ENCODE measurements around the gene APBA3. TPM values are rescaled to one million over a fixed set of nuclear protein-coding genes. Genes with fewer than 3 reads are reported as not detected.

Gene APBA3
- total RNA-seq, 1 donor from 2014 or later = 24.7 TPM

GRCh38 chr19:3751236-3751635 lies 10.3 kb downstream of the APBA3 start:
- no peak for DNase-seq (ENCODE audit: extremely low spot score, unreplicated experiment)
- Mint-ChIP-seq H3K36me3 (ENCODE audit: unreplicated experiment) (peaks cover 9% of the 10 kb centered on the region), H3K9me3 (ENCODE audit: unreplicated experiment) (no peaks in the 10 kb centered on the region)

GRCh38 chr19:3750211-3750610 lies 11.3 kb downstream of the APBA3 start:
- H3K4me3 Mint-ChIP-seq (ENCODE audit: unreplicated experiment) = no peak overlapping the region
- no peak for TF ChIP-seq CTCF (IDR thresholded peaks at IDR 0.05)
- H3K27me3 Mint-ChIP-seq (ENCODE audit: unreplicated experiment) = no peaks in the 10 kb centered on the region
- no peak overlapping the region for H3K27ac Mint-ChIP-seq (ENCODE audit: unreplicated experiment)
- H3K9me3 Mint-ChIP-seq (ENCODE audit: unreplicated experiment) = no peaks in the 10 kb centered on the region
- H3K36me3 Mint-ChIP-seq (ENCODE audit: unreplicated experiment) = peaks cover 9% of the 10 kb centered on the region
- H3K4me1 Mint-ChIP-seq (ENCODE audit: unreplicated experiment) = no peaks in the 10 kb centered on the region
- no peak for DNase-seq (ENCODE audit: extremely low spot score, unreplicated experiment)

More at GRCh38 chr19:3751236-3751635, 10.3 kb downstream of the APBA3 start:
- Mint-ChIP-seq H3K27ac (ENCODE audit: unreplicated experiment) (no peak overlapping the region), H3K27me3 (ENCODE audit: unreplicated experiment) (no peaks in the 10 kb centered on the region), H3K4me1 (ENCODE audit: unreplicated experiment) (no peaks in the 10 kb centered on the region), H3K4me3 (ENCODE audit: unreplicated experiment) (no peak overlapping the region)
- no peak for TF ChIP-seq CTCF (IDR thresholded peaks at IDR 0.05)

- H3K36me3 Mint-ChIP-seq (ENCODE audit: unreplicated experiment) = peaks cover 6% of the 10 kb centered on the region
- no peaks in the 10 kb centered on the region for H3K27me3 Mint-ChIP-seq (ENCODE audit: unreplicated experiment)
- no peak overlapping the region for H3K27ac Mint-ChIP-seq (ENCODE audit: unreplicated experiment)
- no peak for TF ChIP-seq CTCF (IDR thresholded peaks at IDR 0.05)
- H3K9me3 Mint-ChIP-seq (ENCODE audit: unreplicated experiment) = no peaks in the 10 kb centered on the region
- no peak for DNase-seq (ENCODE audit: extremely low spot score, unreplicated experiment)
- H3K4me1 Mint-ChIP-seq (ENCODE audit: unreplicated experiment) = no peaks in the 10 kb centered on the region
- no peak overlapping the region for H3K4me3 Mint-ChIP-seq (ENCODE audit: unreplicated experiment)
Observed at GRCh38 chr19:3748965-3749364, 12.5 kb downstream of the APBA3 start.

GRCh38 chr19:3746371-3747056 lies 15.0 kb downstream of the APBA3 start:
- Mint-ChIP-seq H3K4me3 (ENCODE audit: unreplicated experiment) (no peak overlapping the region), H3K27me3 (ENCODE audit: unreplicated experiment) (no peaks in the 10 kb centered on the region), H3K4me1 (ENCODE audit: unreplicated experiment) (no peaks in the 10 kb centered on the region), H3K36me3 (ENCODE audit: unreplicated experiment) (peaks cover 6% of the 10 kb centered on the region), H3K27ac (ENCODE audit: unreplicated experiment) (no peak overlapping the region), H3K9me3 (ENCODE audit: unreplicated experiment) (no peaks in the 10 kb centered on the region)
- TF ChIP-seq CTCF (IDR thresholded peaks at IDR 0.05) = no peak
- DNase-seq (ENCODE audit: extremely low spot score, unreplicated experiment) = no peak

GRCh38 chr19:3745363-3746045 lies 16.0 kb downstream of the APBA3 start:
- DNase-seq (ENCODE audit: extremely low spot score, unreplicated experiment) = no peak
- no peak overlapping the region for H3K27ac Mint-ChIP-seq (ENCODE audit: unreplicated experiment)
- no peak for TF ChIP-seq CTCF (IDR thresholded peaks at IDR 0.05)
- peaks cover 4% of the 10 kb centered on the region for H3K36me3 Mint-ChIP-seq (ENCODE audit: unreplicated experiment)
- no peak overlapping the region for H3K4me3 Mint-ChIP-seq (ENCODE audit: unreplicated experiment)
- no peaks in the 10 kb centered on the region for H3K27me3 Mint-ChIP-seq (ENCODE audit: unreplicated experiment)
- no peaks in the 10 kb centered on the region for H3K9me3 Mint-ChIP-seq (ENCODE audit: unreplicated experiment)
- no peaks in the 10 kb centered on the region for H3K4me1 Mint-ChIP-seq (ENCODE audit: unreplicated experiment)
